ENCODE data around the gene NIT2. TPM values are rescaled to one million over a fixed set of nuclear protein-coding genes. Genes with fewer than 3 reads are reported as not detected.

NIT2 gene
- total and polyA plus RNA-seq, 7 experiments from 2014 or later = 25.3 to 51.6 (median 30.6) TPM

- Mint-ChIP-seq H3K27me3 (no peaks in the 10 kb centered on the region), H3K27ac (no peak overlapping the region), H3K4me3 (no peak overlapping the region), H3K9me3 (peaks cover 7 to 45% (median 19%) of the 10 kb centered on the region in 11 donors), H3K36me3 (peaks cover 26 to 52% (median 46%) of the 10 kb centered on the region in 5 donors), H3K4me1 (peaks cover 13 to 33% (median 25%) of the 10 kb centered on the region in 7 donors)
- intact Hi-C loops (cut with micrococcal nuclease) = loop anchor here in 1 of 2 donors (10.0 kb wide), 2 partner anchors 533 to 1447 kb away; no protein-coding TSS in a partner anchor
- DNase-seq = no peak
- ChIA-PET POLR2A (no interaction called here), CTCF (no interaction called here)
- Histone ChIP-seq H3K27ac (ENCODE audit: low read depth, low read length) (no peak overlapping the region), H3K9me3 (ENCODE audit: control insufficient read depth in 2 of 3, low read length in 3 of 3) (peaks cover 0 to 20% (median 5%) of the 10 kb centered on the region in 3 experiments), H3K4me1 (ENCODE audit: control insufficient read depth in 2 of 2, insufficient read depth in 2 of 2, low read length in 2 of 2) (peaks cover 0 to 6% of the 10 kb centered on the region in 2 donors), H3K27me3 (ENCODE audit: control insufficient read depth in 2 of 2, insufficient read depth in 2 of 2, low read length in 2 of 2) (no peaks in the 10 kb centered on the region), H3K36me3 (ENCODE audit: control insufficient read depth in 2 of 3, insufficient read depth in 3 of 3, low read length in 3 of 3) (no peaks in the 10 kb centered on the region), H3K4me3 (ENCODE audit: low read length) (no peak overlapping the region)
- no peak for ATAC-seq
These were observed 73.5 kb downstream of the NIT2 start for GRCh38 chr3:100407977-100408532.

Other genes with a start within 250 kb of the NIT2 start
- 1 to 10 TPM in 1 of 5 experiments, under 1 TPM in 3, not detected in 1; 0.13 to 6.7 (median 0.30) TPM for gene FILIP1L, start 220.3 kb upstream of the NIT2 start, total RNA-seq
- under 1 TPM in 1 of 2 donors, not detected in 1; 0.39 TPM for gene FILIP1L, start 220.3 kb upstream of the NIT2 start, polyA plus RNA-seq
- 10 to 100 TPM; 30.8 to 42.4 (median 33.9) TPM for gene TBC1D23, start 73.8 kb upstream of the NIT2 start, total RNA-seq
- 10 to 100 TPM; 14.0 to 17.5 TPM for gene TBC1D23, start 73.8 kb upstream of the NIT2 start, polyA plus RNA-seq
- 10 to 100 TPM; 18.3 to 43.7 (median 35.5) TPM for gene TOMM70, start 66.3 kb downstream of the NIT2 start, total RNA-seq
- gene TOMM70, start 66.3 kb downstream of the NIT2 start, polyA plus RNA-seq = 10 to 100 TPM; 20.5 to 22.6 TPM
- gene LNP1, start 66.8 kb downstream of the NIT2 start, total RNA-seq = 1 to 10 TPM in 4 of 5 experiments, under 1 TPM in 1; 0.82 to 2.4 (median 1.6) TPM
- gene LNP1, start 66.8 kb downstream of the NIT2 start, polyA plus RNA-seq = under 1 TPM; 0.37 to 0.92 TPM
- gene TMEM45A, start 157.9 kb downstream of the NIT2 start, total RNA-seq = under 1 TPM; 0.11 to 0.44 (median 0.21) TPM
- not detected for gene TMEM45A, start 157.9 kb downstream of the NIT2 start, polyA plus RNA-seq